SK-N-SH (cell line): ENCODE results near the gene ATP5F1D. TPM values are rescaled to one million over a fixed set of nuclear protein-coding genes. Genes with fewer than 3 reads are reported as not detected.

Experiments
- CTCF ChIA-PET: fragments of 300-600, 350-600 bp; formaldehyde crosslinking; extraction: SDS; loops from one replicate; lab custom pipeline; 2021; lab: Yijun Ruan, JAX
- POLR2A ChIA-PET: fragments of 350-600 bp; sonication (Branson Sonifier 250); formaldehyde crosslinking; extraction: SDS; loops from one replicate; lab custom pipeline; 2020; ENCODE audit warnings: antibody characterized with exemption, inconsistent platforms; lab: Yijun Ruan, JAX
- DNase-seq: peaks from one replicate; pipeline ENCODE4 v3.0.0; 2012
- H2AFZ ChIP-seq: fragments of 200-600 bp; sonication (generic); 2 replicates; pipeline ENCODE4 v1.8.1; 2016; ENCODE audit warnings: antibody characterized with exemption, mild to moderate bottlenecking, low read depth
- H3F3A ChIP-seq: fragments of 200-600 bp; sonication (generic); replicated peaks from 2 replicates; pipeline ENCODE3; 2016; ENCODE audit warnings: antibody characterized with exemption, mild to moderate bottlenecking; ENCODE audit not compliant: insufficient read depth
- H3K27ac ChIP-seq, 2 experiments: fragments of 200-500 bp in 1 of 2; fragments of 200-600 bp in 1 of 2; sonication (Bioruptor generic) in 1 of 2; sonication (generic), shearing (Covaris generic) in 1 of 2; 2 replicates each; pipeline versions ENCODE4 v1.5.1 to v1.6.1; 2014 to 2016; ENCODE audit warnings: low read depth in 2 of 2, inconsistent platforms in 1 of 2, low read length in 1 of 2, mild to moderate bottlenecking in 1 of 2, mixed read lengths in 1 of 2
- H3K27me3 ChIP-seq: fragments of 200-600 bp; sonication (generic), shearing (Covaris generic); 2 replicates; pipeline ENCODE4 v1.6.1; 2016; ENCODE audit warnings: mixed run types; ENCODE audit not compliant: insufficient read depth
- H3K36me3 ChIP-seq, 2 experiments: fragments of 200-500 bp in 1 of 2; fragments of 200-600 bp in 1 of 2; sonication (Bioruptor generic) in 1 of 2; sonication (generic) in 1 of 2; replicated peaks in 1 of 2; 2 replicates each; pipeline versions ENCODE3 to v1.5.1; 2014 to 2016; ENCODE audit warnings: low read length in 1 of 2, mild to moderate bottlenecking in 1 of 2; ENCODE audit not compliant: insufficient read depth in 2 of 2, control insufficient read depth in 1 of 2
- H3K4me1 ChIP-seq, 2 experiments: fragments of 200-500 bp in 1 of 2; fragments of 200-600 bp in 1 of 2; sonication (Bioruptor generic) in 1 of 2; sonication (generic), shearing (Covaris generic) in 1 of 2; 2 replicates each; pipeline versions ENCODE4 v1.5.1 to v1.6.1; 2014 to 2016; ENCODE audit warnings: low read depth in 1 of 2, low read length in 1 of 2, mixed run types in 1 of 2; ENCODE audit not compliant: insufficient read depth in 2 of 2, control insufficient read depth in 1 of 2
- H3K4me2 ChIP-seq: fragments of 200-600 bp; sonication (generic), shearing (Covaris generic); 2 replicates; pipeline ENCODE4 v1.6.1; 2017; ENCODE audit warnings: mixed run types
- H3K4me3 ChIP-seq, 2 experiments: fragments of 200-500 bp in 1 of 2; fragments of 200-600 bp in 1 of 2; sonication (Bioruptor generic) in 1 of 2; sonication (generic), shearing (Covaris generic) in 1 of 2; 2 replicates each; pipeline versions ENCODE4 v1.5.1 to v1.8.1; 2014 to 2016; ENCODE audit warnings: low read depth in 2 of 2, inconsistent platforms in 1 of 2, low read length in 1 of 2, mild to moderate bottlenecking in 1 of 2, mixed read lengths in 1 of 2, moderate library complexity in 1 of 2
- H3K79me2 ChIP-seq: fragments of 200-600 bp; sonication (generic); 2 replicates; pipeline ENCODE4 v1.8.1; 2017; ENCODE audit warnings: mild to moderate bottlenecking; ENCODE audit not compliant: insufficient read depth
- H3K9ac ChIP-seq: fragments of 200-600 bp; sonication (generic); 2 replicates; pipeline ENCODE4 v1.6.1; 2017; ENCODE audit warnings: mixed run types
- H3K9me2 ChIP-seq: fragments of 200-600 bp; sonication (generic); 2 replicates; pipeline ENCODE4 v1.6.1; 2017; ENCODE audit warnings: mixed run types
- H3K9me3 ChIP-seq: fragments of 200-600 bp; sonication (generic); 2 replicates; pipeline ENCODE4 v1.6.1; 2017; ENCODE audit warnings: mixed run types, mild to moderate bottlenecking, moderate library complexity
- H4K20me1 ChIP-seq: fragments of 200-600 bp; sonication (generic); 2 replicates; pipeline ENCODE4 v1.6.1; 2017; ENCODE audit warnings: mild to moderate bottlenecking, mixed run types; ENCODE audit not compliant: insufficient read depth
- ELF1 ChIP-seq: IDR thresholded peaks from 2 replicates; pipeline ENCODE4 v1.4.0; 2012
- EP300 ChIP-seq, 2 experiments: IDR thresholded peaks; 2 replicates each; pipeline versions ENCODE4 v1.4.0 to v1.6.1; 2012; ENCODE audit warnings: borderline replicate concordance in 1 of 2, low read depth in 1 of 2, low read length in 1 of 2
- EZH2phosphoT487 ChIP-seq: fragments of 200-600 bp; sonication (generic); IDR thresholded peaks from 2 replicates; pipeline ENCODE4 v1.6.1; 2017; ENCODE audit warnings: low read depth, mixed run types, mild to moderate bottlenecking, antibody characterized with exemption, moderate library complexity, borderline replicate concordance
- FOXM1 ChIP-seq: IDR thresholded peaks from 2 replicates; pipeline ENCODE4 v1.4.0; 2012; ENCODE audit warnings: low read depth, mild to moderate bottlenecking
- GABPA ChIP-seq: IDR thresholded peaks from 2 replicates; pipeline ENCODE4 v1.4.0; 2012; ENCODE audit warnings: low read depth, mild to moderate bottlenecking
- GATA2 ChIP-seq: sonication (generic); formaldehyde crosslinking; IDR thresholded peaks from 2 replicates; pipeline ENCODE4 v1.5.0; 2020; ENCODE audit warnings: mild to moderate bottlenecking, missing genetic modification reagents
- JUND ChIP-seq: IDR thresholded peaks from 2 replicates; pipeline ENCODE4 v1.4.0; 2012
- MEF2A ChIP-seq: IDR thresholded peaks from 2 replicates; pipeline ENCODE4 v1.4.0; 2012; ENCODE audit warnings: low read depth, borderline replicate concordance
- NRF1 ChIP-seq: IDR thresholded peaks from 2 replicates; pipeline ENCODE4 v1.6.1; 2012; ENCODE audit warnings: low read depth, mild to moderate bottlenecking, low read length
- POLR2AphosphoS5 ChIP-seq: IDR thresholded peaks from 2 replicates; pipeline ENCODE4 v1.6.1; 2012; ENCODE audit warnings: low read depth, low read length
- RCOR1 ChIP-seq: fragments of 150-350 bp; IDR thresholded peaks from 2 replicates; pipeline ENCODE4 v1.6.1; 2017; ENCODE audit warnings: antibody characterized with exemption, low read length
- RFX5 ChIP-seq: IDR thresholded peaks from 2 replicates; pipeline ENCODE4 v1.6.1; 2012; ENCODE audit warnings: mild to moderate bottlenecking, improper control_type of control experiment, low read length
- RXRA ChIP-seq: IDR thresholded peaks from 2 replicates; pipeline ENCODE4 v1.4.0; 2012; ENCODE audit warnings: low read depth, mild to moderate bottlenecking, borderline replicate concordance
- TCF12 ChIP-seq: IDR thresholded peaks from 2 replicates; pipeline ENCODE4 v1.4.0; 2012
- TEAD4 ChIP-seq: IDR thresholded peaks from 2 replicates; pipeline ENCODE4 v1.4.0; 2012; ENCODE audit warnings: mild to moderate bottlenecking, borderline replicate concordance; ENCODE audit not compliant: insufficient read depth
- whole genome bisulfite sequencing: methylation state at CpG from one replicate; pipeline ENCODE4 v1.1.6; 2017; ENCODE audit warnings: low lambda C conversion rate; 5-methylcytosine and 5-hydroxymethylcytosine counted together
- polyA plus RNA-seq, 3 experiments: library from polyadenylated mRNA; depleted of rRNA; stranded (reverse); fragments of >200 nt; gene quantifications; 2 replicates each; pipeline ENCODE4 v1.2.3, GENCODE V29; 2012
- TF ChIP-seq, protein P1 (sequence below): IDR thresholded peaks from 2 replicates; pipeline ENCODE4; 2012
- TF ChIP-seq, protein P2 (sequence below): IDR thresholded peaks from 2 replicates; pipeline ENCODE4 v1.4.0; 2012; ENCODE audit warnings: low read depth, borderline replicate concordance
- TF ChIP-seq, protein P3 (sequence below): fragments of 150-350 bp; IDR thresholded peaks from 2 replicates; pipeline ENCODE4 v1.6.1; 2016; ENCODE audit warnings: mild to moderate bottlenecking, low read depth, low read length
- TF ChIP-seq, protein P4 (sequence below): IDR thresholded peaks from 2 replicates; pipeline ENCODE4 v1.4.0; 2012; ENCODE audit warnings: low read depth, borderline replicate concordance

ATP5F1D gene
- polyA plus RNA-seq, 1 of the 3 experiments (the other 2 are of a cell fraction): 226 TPM

DNA sequence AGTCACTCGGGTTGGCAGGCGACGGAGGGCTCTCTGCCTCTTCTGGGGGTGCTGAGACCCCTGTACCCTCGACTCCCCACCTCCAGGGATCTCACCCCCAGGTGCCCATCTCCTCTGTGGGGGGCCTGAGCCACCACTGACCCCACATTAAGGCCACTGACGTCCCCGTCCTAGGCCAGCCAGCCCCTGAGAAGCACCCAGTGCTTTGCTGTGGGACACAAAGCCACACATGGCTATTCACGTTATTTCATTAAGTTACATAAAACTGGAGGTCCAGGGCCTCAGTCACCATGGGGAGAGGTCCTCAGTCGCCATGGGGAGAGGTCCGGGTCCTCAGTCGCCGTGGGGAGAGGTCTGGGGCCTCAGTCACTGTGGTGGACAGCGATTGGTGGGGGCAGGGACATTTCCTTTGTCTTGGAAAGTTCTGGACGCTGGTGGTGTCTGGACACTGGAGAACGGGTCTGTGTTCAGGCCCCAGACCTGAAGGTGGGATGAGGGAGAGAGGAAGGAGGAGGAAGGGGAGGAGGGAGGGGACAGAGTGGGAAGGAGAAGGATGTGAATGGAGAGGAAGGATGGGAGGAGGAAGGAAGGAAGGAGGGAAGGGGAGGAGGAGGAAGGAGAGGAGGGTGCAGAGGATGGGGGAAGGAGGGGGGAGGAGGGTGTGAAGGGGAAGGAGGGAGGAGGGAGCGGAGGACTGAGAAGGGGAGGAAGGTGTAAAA is 40.2 kb downstream of the ATP5F1D start:
- H3F3A ChIP-seq: peaks cover 27% of the 10 kb centered on the region
- POLR2A ChIA-PET: interaction anchor here (0.7 kb wide), 1 partner anchor 10 kb away, joined by 3 read pairs; no protein-coding TSS in a partner anchor
- H3K9me2 ChIP-seq: no peaks in the 10 kb centered on the region
- H3K36me3 ChIP-seq: peaks cover 6 to 17% of the 10 kb centered on the region in 2 experiments
- no peak overlapping the region for H3K27ac ChIP-seq
- peaks cover 5% of the 10 kb centered on the region for H4K20me1 ChIP-seq
- H3K9me3 ChIP-seq: no peaks in the 10 kb centered on the region
- H3K79me2 ChIP-seq: peaks cover 9% of the 10 kb centered on the region; the same call in 1 of the 2 replicates
- no peak overlapping the region for H3K4me2 ChIP-seq
- CTCF ChIA-PET: interaction anchor here (3.5 kb wide), 1 partner anchor 14 kb away, joined by 26 read pairs; the partner anchor contains the start of gene CIRBP
- H3K4me1 ChIP-seq: peaks cover under 1 to 2% of the 10 kb centered on the region in 2 experiments; a peak in 1 of 4 replicates
- H3K27me3 ChIP-seq: no peaks in the 10 kb centered on the region
- H3K9ac ChIP-seq: no peak overlapping the region
- DNase-seq: no peak
- TF ChIP-seq RXRA: no peak
- TF ChIP-seq, protein P1, sequence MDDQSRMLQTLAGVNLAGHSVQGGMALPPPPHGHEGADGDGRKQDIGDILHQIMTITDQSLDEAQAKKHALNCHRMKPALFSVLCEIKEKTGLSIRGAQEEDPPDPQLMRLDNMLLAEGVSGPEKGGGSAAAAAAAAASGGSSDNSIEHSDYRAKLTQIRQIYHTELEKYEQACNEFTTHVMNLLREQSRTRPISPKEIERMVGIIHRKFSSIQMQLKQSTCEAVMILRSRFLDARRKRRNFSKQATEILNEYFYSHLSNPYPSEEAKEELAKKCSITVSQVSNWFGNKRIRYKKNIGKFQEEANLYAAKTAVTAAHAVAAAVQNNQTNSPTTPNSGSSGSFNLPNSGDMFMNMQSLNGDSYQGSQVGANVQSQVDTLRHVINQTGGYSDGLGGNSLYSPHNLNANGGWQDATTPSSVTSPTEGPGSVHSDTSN: no peak
- TF ChIP-seq, protein P2, sequence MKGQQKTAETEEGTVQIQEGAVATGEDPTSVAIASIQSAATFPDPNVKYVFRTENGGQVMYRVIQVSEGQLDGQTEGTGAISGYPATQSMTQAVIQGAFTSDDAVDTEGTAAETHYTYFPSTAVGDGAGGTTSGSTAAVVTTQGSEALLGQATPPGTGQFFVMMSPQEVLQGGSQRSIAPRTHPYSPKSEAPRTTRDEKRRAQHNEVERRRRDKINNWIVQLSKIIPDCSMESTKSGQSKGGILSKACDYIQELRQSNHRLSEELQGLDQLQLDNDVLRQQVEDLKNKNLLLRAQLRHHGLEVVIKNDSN: no peak
- no peak overlapping the region for H2AFZ ChIP-seq
- WGBS: 80% methylated on average over 15 of the region's 15 CpGs
- H3K4me3 ChIP-seq: no peak overlapping the region

DNA sequence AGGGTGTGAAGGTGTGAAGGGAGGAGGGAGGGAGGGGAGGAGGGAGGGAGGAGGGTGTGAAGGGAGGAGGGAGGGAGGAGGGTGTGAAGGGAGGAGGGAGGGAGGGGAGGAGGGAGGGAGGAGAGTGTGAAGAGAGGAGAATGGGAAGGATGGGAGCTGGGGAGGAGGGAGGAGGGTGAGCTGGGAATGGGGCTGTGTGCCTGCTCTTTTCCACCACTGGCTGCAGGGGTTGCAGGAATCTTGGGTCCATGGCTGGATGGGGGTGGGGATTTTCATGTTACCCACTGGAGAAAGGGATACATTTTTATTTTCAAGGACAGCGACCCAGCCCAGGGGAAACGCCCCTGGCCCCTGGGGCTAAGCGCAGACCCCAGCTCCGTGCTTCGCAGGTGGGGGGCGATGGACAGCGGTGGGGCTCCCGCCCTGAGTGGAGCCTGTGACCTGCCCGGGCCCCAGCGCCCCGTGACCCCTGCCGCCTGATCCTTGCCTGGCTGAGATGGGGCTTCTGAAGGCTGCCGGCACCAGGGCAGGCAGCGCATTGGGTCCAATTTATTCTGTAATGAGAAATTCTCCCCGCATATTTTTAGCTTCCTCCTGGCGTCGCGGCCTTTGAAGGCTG is 41.1 kb downstream of the ATP5F1D start:
- Histone ChIP-seq H3K9ac (no peak overlapping the region), H3K79me2 (no peaks in the 10 kb centered on the region), H3F3A (peaks cover 27% of the 10 kb centered on the region), H4K20me1 (peaks cover 5% of the 10 kb centered on the region), H3K4me1 (peaks cover 0 to 2% of the 10 kb centered on the region in 2 experiments; a peak in 1 of 4 replicates), H3K9me3 (no peaks in the 10 kb centered on the region), H3K4me3 (no peak overlapping the region), H3K36me3 (peaks cover 2 to 17% of the 10 kb centered on the region in 2 experiments), H3K27me3 (no peaks in the 10 kb centered on the region), H3K27ac (no peak overlapping the region), H3K9me2 (no peaks in the 10 kb centered on the region), H2AFZ (no peak overlapping the region), H3K4me2 (no peak overlapping the region)
- WGBS: 63% methylated on average over 4 of the region's 18 CpGs
- CTCF ChIA-PET: interaction anchor here (0.6 to 3.2 kb wide), 4 partner anchors 16 to 162 kb away, joined by 3 to 17 read pairs (median 10); no protein-coding TSS in a partner anchor
- no peak for DNase-seq
- POLR2A ChIA-PET: interaction anchor here (1.0 kb wide), 1 partner anchor 14 kb away, joined by 3 read pairs; no protein-coding TSS in a partner anchor
- TF ChIP-seq NRF1: no peak
- TF ChIP-seq RCOR1: no peak
- TF ChIP-seq MEF2A: no peak
- no peak for TF ChIP-seq ELF1
- no peak for TF ChIP-seq JUND
- TF ChIP-seq RFX5: no peak
- no peak for TF ChIP-seq GATA2
- TF ChIP-seq EZH2phosphoT487: no peak
- no peak for TF ChIP-seq TEAD4
- TF ChIP-seq, protein P3, sequence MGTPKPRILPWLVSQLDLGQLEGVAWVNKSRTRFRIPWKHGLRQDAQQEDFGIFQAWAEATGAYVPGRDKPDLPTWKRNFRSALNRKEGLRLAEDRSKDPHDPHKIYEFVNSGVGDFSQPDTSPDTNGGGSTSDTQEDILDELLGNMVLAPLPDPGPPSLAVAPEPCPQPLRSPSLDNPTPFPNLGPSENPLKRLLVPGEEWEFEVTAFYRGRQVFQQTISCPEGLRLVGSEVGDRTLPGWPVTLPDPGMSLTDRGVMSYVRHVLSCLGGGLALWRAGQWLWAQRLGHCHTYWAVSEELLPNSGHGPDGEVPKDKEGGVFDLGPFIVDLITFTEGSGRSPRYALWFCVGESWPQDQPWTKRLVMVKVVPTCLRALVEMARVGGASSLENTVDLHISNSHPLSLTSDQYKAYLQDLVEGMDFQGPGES: no peak
- TF ChIP-seq, protein P1: no peak
- TF ChIP-seq EP300 (IDR thresholded peaks at IDR 0.05; ENCODE audit: borderline replicate concordance in 1 of 2, low read depth in 1 of 2, low read length in 1 of 2): no peak
- no peak for TF ChIP-seq FOXM1
- no peak for TF ChIP-seq POLR2AphosphoS5
- no peak for TF ChIP-seq TCF12
- TF ChIP-seq, protein P4, sequence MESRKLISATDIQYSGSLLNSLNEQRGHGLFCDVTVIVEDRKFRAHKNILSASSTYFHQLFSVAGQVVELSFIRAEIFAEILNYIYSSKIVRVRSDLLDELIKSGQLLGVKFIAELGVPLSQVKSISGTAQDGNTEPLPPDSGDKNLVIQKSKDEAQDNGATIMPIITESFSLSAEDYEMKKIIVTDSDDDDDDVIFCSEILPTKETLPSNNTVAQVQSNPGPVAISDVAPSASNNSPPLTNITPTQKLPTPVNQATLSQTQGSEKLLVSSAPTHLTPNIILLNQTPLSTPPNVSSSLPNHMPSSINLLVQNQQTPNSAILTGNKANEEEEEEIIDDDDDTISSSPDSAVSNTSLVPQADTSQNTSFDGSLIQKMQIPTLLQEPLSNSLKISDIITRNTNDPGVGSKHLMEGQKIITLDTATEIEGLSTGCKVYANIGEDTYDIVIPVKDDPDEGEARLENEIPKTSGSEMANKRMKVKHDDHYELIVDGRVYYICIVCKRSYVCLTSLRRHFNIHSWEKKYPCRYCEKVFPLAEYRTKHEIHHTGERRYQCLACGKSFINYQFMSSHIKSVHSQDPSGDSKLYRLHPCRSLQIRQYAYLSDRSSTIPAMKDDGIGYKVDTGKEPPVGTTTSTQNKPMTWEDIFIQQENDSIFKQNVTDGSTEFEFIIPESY: no peak
- TF ChIP-seq GABPA: no peak
